RCC 7860 (cell line): ENCODE data around the gene ACBD6.

Experiments used
- DNase-seq: peaks from one replicate; pipeline ENCODE4 v3.0.0-alpha.2; 2015; ENCODE audit warnings: low spot score
- FAIRE-seq: peaks from 2 replicates; lab custom pipeline; 2012; peaks lifted over from hg19 to GRCh38; lab: Jason Lieb, UNC

ACBD6 gene

GRCh38 chr1:180380259-180381183 is 121.9 kb downstream of the ACBD6 start:
- DNase-seq (no peak), FAIRE-seq (no peak)

- DNase-seq (no peak), FAIRE-seq (no peak)
Measured at GRCh38 chr1:180376800-180377199, 125.6 kb downstream of the ACBD6 start.

GRCh38 chr1:180376253-180376652 is 126.1 kb downstream of the ACBD6 start:
- FAIRE-seq (no peak), DNase-seq (no peak)

GRCh38 chr1:180372728-180373127 is 129.6 kb downstream of the ACBD6 start:
- no peak for DNase-seq
- no peak for FAIRE-seq

- no peak for DNase-seq
Measured at GRCh38 chr1:180370597-180370996, 131.8 kb downstream of the ACBD6 start.

GRCh38 chr1:180370188-180370587 is 132.2 kb downstream of the ACBD6 start:
- FAIRE-seq: no peak

More at GRCh38 chr1:180370597-180370996, 131.8 kb downstream of the ACBD6 start:
- FAIRE-seq: no peak

GRCh38 chr1:180369061-180369460 is 133.3 kb downstream of the ACBD6 start:
- DNase-seq: no peak
- FAIRE-seq: no peak

More at GRCh38 chr1:180370188-180370587, 132.2 kb downstream of the ACBD6 start:
- no peak for DNase-seq

- FAIRE-seq: no peak
- DNase-seq: no peak
Measured at GRCh38 chr1:180366371-180367068, 135.9 kb downstream of the ACBD6 start.

GRCh38 chr1:180365039-180365438 is 137.3 kb downstream of the ACBD6 start:
- no peak for FAIRE-seq
- DNase-seq: no peak

- FAIRE-seq: no peak
- no peak for DNase-seq
Measured at GRCh38 chr1:180363246-180363995, 139.0 kb downstream of the ACBD6 start.

GRCh38 chr1:180360333-180361075 is 141.9 kb downstream of the ACBD6 start:
- no peak for FAIRE-seq

GRCh38 chr1:180358649-180359048 is 143.7 kb downstream of the ACBD6 start:
- DNase-seq: no peak
- no peak for FAIRE-seq

More at GRCh38 chr1:180360333-180361075, 141.9 kb downstream of the ACBD6 start:
- DNase-seq: no peak

GRCh38 chr1:180353945-180354344 is 148.4 kb downstream of the ACBD6 start:
- DNase-seq (no peak), FAIRE-seq (no peak)

GRCh38 chr1:180352588-180352987 is 149.8 kb downstream of the ACBD6 start:
- no peak for DNase-seq
- FAIRE-seq: no peak

- FAIRE-seq (no peak), DNase-seq (no peak)
Measured at GRCh38 chr1:180352021-180352420, 150.4 kb downstream of the ACBD6 start.

- FAIRE-seq (no peak), DNase-seq (no peak)
Measured at GRCh38 chr1:180345148-180345547, 157.2 kb downstream of the ACBD6 start.

GRCh38 chr1:180343921-180344769 is 158.2 kb downstream of the ACBD6 start:
- FAIRE-seq: peak; percentile 17

GRCh38 chr1:180327089-180327488 is 175.3 kb downstream of the ACBD6 start:
- no peak for DNase-seq
- no peak for FAIRE-seq

More at GRCh38 chr1:180343921-180344769, 158.2 kb downstream of the ACBD6 start:
- peak; percentile 16 for DNase-seq

- FAIRE-seq (no peak), DNase-seq (no peak)
Measured at GRCh38 chr1:180312926-180313325, 189.5 kb downstream of the ACBD6 start.
